Measurements from ENCODE around the gene KCP. TPM values are rescaled to one million over a fixed set of nuclear protein-coding genes. Genes with fewer than 3 reads are reported as not detected.

Gene KCP
- total RNA-seq, 1 experiment from 2014 or later, result 0.68 TPM

DNA sequence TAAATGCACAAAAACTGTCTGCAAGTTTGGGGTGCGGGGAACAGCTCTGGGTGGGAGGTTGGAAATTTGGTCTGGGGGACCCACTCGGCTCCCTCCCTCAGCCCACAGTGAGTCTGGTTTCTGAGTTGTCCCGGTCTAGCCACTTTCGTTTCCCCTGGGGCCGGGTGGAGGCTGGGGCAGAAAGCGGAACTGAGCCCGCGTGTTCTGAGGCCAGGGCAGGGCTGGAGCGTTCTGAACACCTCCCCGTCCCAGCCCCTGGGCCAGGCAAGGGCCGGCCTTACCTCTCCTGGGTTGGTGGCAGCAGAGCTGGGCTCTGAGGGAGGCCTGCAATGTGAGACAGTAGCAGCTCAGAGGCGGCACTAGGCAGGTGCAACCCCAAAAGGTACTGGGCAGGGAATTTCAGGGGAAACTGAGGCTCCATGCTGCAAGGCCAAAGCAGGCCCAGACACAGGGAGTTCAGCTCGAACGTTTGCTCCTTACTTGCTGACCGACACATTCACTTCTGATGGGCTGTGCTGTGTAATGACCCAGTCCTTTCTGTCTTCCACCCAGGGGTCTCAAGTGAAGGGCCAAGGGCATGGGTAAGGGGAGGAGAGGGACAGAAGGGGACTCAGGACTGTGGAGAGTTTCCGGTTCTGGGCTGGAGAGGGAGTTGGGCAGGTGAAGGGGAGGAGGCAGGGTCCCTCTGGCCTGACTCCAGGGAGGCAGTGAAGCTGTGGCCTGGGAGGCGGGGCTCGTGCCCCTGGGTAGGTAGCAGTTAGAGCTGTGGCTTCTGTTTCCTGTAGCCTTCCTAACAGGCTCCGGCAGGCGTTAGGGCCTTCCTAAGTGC, 30.2 kb upstream of the KCP start:
- ChIA-PET CTCF (interaction anchor here (1.2 kb wide), 1 partner anchor 29 kb away, joined by 3 read pairs; no protein-coding TSS in a partner anchor), POLR2A (interaction anchor here (0.7 kb wide), 1 partner anchor 114 kb away, joined by 5 read pairs; the partner anchor contains the start of gene TNPO3)
- Mint-ChIP-seq H3K36me3 (ENCODE audit: insufficient read depth, unreplicated experiment) (no peaks in the 10 kb centered on the region), H3K27ac (ENCODE audit: low read depth, unreplicated experiment) (no peak overlapping the region), H3K9me3 (ENCODE audit: unreplicated experiment) (no peaks in the 10 kb centered on the region), H3K4me3 (ENCODE audit: unreplicated experiment) (no peak overlapping the region), H3K4me1 (ENCODE audit: insufficient read depth, unreplicated experiment) (peaks cover 13% of the 10 kb centered on the region), H3K27me3 (ENCODE audit: insufficient read depth, unreplicated experiment) (no peaks in the 10 kb centered on the region)
- intact Hi-C loops (cut with micrococcal nuclease), result no loop called here
- TF ChIP-seq, protein P1, sequence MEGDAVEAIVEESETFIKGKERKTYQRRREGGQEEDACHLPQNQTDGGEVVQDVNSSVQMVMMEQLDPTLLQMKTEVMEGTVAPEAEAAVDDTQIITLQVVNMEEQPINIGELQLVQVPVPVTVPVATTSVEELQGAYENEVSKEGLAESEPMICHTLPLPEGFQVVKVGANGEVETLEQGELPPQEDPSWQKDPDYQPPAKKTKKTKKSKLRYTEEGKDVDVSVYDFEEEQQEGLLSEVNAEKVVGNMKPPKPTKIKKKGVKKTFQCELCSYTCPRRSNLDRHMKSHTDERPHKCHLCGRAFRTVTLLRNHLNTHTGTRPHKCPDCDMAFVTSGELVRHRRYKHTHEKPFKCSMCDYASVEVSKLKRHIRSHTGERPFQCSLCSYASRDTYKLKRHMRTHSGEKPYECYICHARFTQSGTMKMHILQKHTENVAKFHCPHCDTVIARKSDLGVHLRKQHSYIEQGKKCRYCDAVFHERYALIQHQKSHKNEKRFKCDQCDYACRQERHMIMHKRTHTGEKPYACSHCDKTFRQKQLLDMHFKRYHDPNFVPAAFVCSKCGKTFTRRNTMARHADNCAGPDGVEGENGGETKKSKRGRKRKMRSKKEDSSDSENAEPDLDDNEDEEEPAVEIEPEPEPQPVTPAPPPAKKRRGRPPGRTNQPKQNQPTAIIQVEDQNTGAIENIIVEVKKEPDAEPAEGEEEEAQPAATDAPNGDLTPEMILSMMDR (IDR thresholded peaks at IDR 0.05; ENCODE audit: unreplicated experiment), result no peak
- no peak for DNase-seq (ENCODE audit: unreplicated experiment)
- BruUV-seq (replicated peaks), result no TSS peak

DNA sequence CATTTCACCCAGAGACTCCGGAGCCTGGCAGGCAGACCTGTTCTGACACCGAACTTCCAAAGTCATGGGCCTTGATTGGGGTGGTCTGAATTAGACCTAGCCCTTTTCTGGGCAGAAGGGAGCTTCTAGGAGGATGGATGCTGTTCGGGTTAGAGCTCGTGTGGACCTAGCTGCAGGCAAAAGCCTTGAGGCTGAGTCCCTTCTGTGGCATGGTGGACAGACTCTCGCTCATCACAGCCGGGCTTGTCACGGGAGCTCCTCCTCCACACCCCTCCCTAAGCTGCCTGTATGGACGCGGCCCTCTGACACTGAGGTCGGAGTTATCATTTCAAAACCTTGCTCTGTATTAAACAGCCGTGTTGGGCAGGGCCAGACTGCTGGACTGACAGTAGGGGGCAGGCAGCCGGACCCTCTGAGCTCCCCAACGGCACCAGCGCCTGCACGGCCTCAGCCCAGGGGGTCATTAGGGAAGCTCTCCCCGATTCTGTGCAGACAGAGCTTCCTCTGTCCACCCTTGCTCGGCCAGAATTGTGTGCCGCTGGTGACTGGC, 29.4 kb upstream of the KCP start:
- Mint-ChIP-seq H3K27ac (ENCODE audit: low read depth, unreplicated experiment) (no peak overlapping the region), H3K4me1 (ENCODE audit: insufficient read depth, unreplicated experiment) (peaks cover 13% of the 10 kb centered on the region), H3K36me3 (ENCODE audit: insufficient read depth, unreplicated experiment) (no peaks in the 10 kb centered on the region), H3K4me3 (ENCODE audit: unreplicated experiment) (peak overlapping the region; percentile 72), H3K27me3 (ENCODE audit: insufficient read depth, unreplicated experiment) (no peaks in the 10 kb centered on the region), H3K9me3 (ENCODE audit: unreplicated experiment) (no peaks in the 10 kb centered on the region)
- intact Hi-C loops (cut with micrococcal nuclease), result no loop called here
- DNase-seq (ENCODE audit: unreplicated experiment), result no peak
- ChIA-PET CTCF (interaction anchor here (0.7 to 1.2 kb wide), 4 partner anchors 16 to 149 kb away, joined by 3 read pairs; no protein-coding TSS in a partner anchor), POLR2A (interaction anchor here (0.7 kb wide), 2 partner anchors 115 to 116 kb away, joined by 4 to 5 read pairs; partner anchors contain the start of gene TNPO3)
- BruUV-seq (replicated peaks), result no TSS peak
- TF ChIP-seq, protein P1 (IDR thresholded peaks at IDR 0.05; ENCODE audit: unreplicated experiment), result no peak

DNA sequence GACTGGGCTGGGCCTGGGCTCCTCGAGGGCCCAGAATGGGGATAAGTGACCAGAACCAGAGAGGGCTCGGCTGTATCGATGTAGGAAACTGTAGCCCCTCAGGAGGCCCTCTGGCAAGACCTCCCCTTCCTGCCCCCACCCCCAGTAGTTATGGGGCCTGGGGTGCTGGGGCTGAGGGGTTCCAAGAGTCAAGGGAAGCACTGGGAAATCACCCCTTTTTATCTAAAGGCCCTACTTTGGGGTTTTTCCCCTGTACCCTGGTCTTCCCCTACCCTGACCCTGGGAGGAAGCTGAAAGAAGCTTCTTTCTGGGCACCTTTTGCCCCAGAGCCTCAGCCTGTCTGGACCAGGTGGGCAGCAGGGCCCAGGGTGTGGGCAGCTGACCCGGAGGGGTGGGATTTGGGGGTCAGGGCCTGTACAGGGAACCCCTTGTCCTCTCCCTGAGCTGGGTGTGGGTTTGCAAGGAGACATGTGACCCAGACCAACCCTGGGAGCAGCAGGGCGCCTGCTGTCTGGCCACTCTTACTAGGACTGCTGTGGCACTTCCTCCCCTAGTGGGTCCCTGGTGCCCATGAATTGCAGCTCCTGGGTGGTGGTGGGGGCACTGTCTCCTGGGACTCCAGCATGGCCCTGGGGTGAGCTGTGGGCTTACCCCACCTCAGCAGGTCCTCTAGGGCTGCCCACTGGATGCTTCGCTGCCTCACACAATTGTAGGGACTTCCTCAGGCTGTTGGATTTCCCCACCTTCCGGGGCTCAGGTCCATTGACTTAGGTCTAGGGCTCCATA, 28.8 kb upstream of the KCP start:
- DNase-seq (ENCODE audit: unreplicated experiment), result no peak
- Mint-ChIP-seq H3K4me3 (ENCODE audit: unreplicated experiment) (peak overlapping the region; percentile 72), H3K4me1 (ENCODE audit: insufficient read depth, unreplicated experiment) (peaks cover 13% of the 10 kb centered on the region), H3K36me3 (ENCODE audit: insufficient read depth, unreplicated experiment) (no peaks in the 10 kb centered on the region), H3K9me3 (ENCODE audit: unreplicated experiment) (no peaks in the 10 kb centered on the region), H3K27ac (ENCODE audit: low read depth, unreplicated experiment) (no peak overlapping the region), H3K27me3 (ENCODE audit: insufficient read depth, unreplicated experiment) (no peaks in the 10 kb centered on the region)
- TF ChIP-seq, protein P1 (IDR thresholded peaks at IDR 0.05; ENCODE audit: unreplicated experiment), result no peak
- intact Hi-C loops (cut with micrococcal nuclease), result no loop called here
- ChIA-PET CTCF (interaction anchor here (0.7 to 1.2 kb wide), 4 partner anchors 16 to 150 kb away, joined by 3 read pairs; no protein-coding TSS in a partner anchor), POLR2A (interaction anchor here (0.5 to 0.7 kb wide), 5 partner anchors 9 to 116 kb away, joined by 3 to 5 read pairs (median 3); partner anchors contain the start of gene TNPO3)
- no TSS peak for BruUV-seq (replicated peaks)
